ENCODE measurements around the gene SLAIN2. TPM values are rescaled to one million over a fixed set of nuclear protein-coding genes. Genes with fewer than 3 reads are reported as not detected.
A peak's percentile ranks its signal among the peaks of the same experiment; 100 is the strongest.
"Not testable (repeated sequence)": the region's sequence is repeated elsewhere in the genome, so short reads cannot be mapped to it uniquely, and the experiment has no call there.

SLAIN2 gene
- total RNA-seq, 1 donor from 2014 or later, result 90.5 TPM

DNA sequence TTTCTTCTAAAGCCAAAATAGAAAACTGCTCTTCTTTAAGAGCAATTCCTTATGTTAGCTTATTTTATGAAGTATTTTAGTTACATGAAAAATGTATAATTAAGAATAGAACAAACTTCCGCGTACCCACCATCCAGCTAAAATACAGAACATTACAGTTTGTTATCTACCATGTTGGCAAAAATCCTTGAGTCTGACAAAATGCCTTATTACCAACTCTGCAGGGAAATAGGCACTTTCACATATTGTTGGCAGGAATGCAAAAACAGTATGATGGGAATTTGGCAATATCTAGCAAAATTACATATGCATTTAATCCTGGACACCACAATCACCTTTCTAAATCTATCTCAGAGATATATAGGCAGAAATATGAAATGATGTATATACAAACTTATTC is 32.4 kb upstream of the SLAIN2 start:
- TF ChIP-seq CTCF (IDR thresholded peaks at IDR 0.05; ENCODE audit: insufficient read depth, low read depth, low read length), result no peak
- TF ChIP-seq EZH2 (IDR thresholded peaks at IDR 0.05; ENCODE audit: insufficient read depth, low read length), result no peak
- no peaks in the 10 kb centered on the region for H3K27me3 ChIP-seq (ENCODE audit: insufficient read depth, low read length)
- Mint-ChIP-seq H3K9me3 (ENCODE audit: unreplicated experiment) (no peaks in the 10 kb centered on the region), H3K27me3 (ENCODE audit: low read depth, unreplicated experiment) (no peaks in the 10 kb centered on the region), H3K4me3 (ENCODE audit: unreplicated experiment) (no peak overlapping the region), H3K36me3 (ENCODE audit: low read depth, unreplicated experiment) (no peaks in the 10 kb centered on the region), H3K4me1 (ENCODE audit: low read depth, unreplicated experiment) (no peaks in the 10 kb centered on the region), H3K27ac (ENCODE audit: unreplicated experiment) (no peak overlapping the region)
- no peaks in the 10 kb centered on the region for H3K4me1 ChIP-seq (ENCODE audit: insufficient read depth, low read length)
- no peaks in the 10 kb centered on the region for H4K20me1 ChIP-seq (ENCODE audit: insufficient read depth, low read length)
- no peaks in the 10 kb centered on the region for H3K9me3 ChIP-seq (ENCODE audit: insufficient read depth, low read depth, low read length)
- no peaks in the 10 kb centered on the region for H3K36me3 ChIP-seq (ENCODE audit: insufficient read depth, low read length)
- FAIRE-seq (no peak), DNase-seq (ENCODE audit: low read depth) (no peak)
- no peak overlapping the region for H3K4me2 ChIP-seq (ENCODE audit: low read length)
- H3K79me2 ChIP-seq (ENCODE audit: insufficient read depth, low read length), result no peaks in the 10 kb centered on the region
- no peak overlapping the region for H3K27ac ChIP-seq (ENCODE audit: low read depth, low read length)
- no peak overlapping the region for H3K9ac ChIP-seq (ENCODE audit: low read length)
- H2AFZ ChIP-seq (ENCODE audit: low read depth, low read length), result no peak overlapping the region
- H3K4me3 ChIP-seq (ENCODE audit: insufficient read depth, low read depth, low read length), result no peak overlapping the region

- Histone ChIP-seq H3K79me2 (ENCODE audit: insufficient read depth, low read length) (no peaks in the 10 kb centered on the region), H3K4me3 (ENCODE audit: insufficient read depth, low read depth, low read length) (no peak overlapping the region), H3K4me2 (ENCODE audit: low read length) (no peak overlapping the region), H3K4me1 (ENCODE audit: insufficient read depth, low read length) (no peaks in the 10 kb centered on the region), H3K27ac (ENCODE audit: low read depth, low read length) (no peak overlapping the region), H3K27me3 (ENCODE audit: insufficient read depth, low read length) (no peaks in the 10 kb centered on the region), H3K9me3 (ENCODE audit: insufficient read depth, low read depth, low read length) (no peaks in the 10 kb centered on the region), H3K9ac (ENCODE audit: low read length) (no peak overlapping the region), H2AFZ (ENCODE audit: low read depth, low read length) (no peak overlapping the region), H4K20me1 (ENCODE audit: insufficient read depth, low read length) (no peaks in the 10 kb centered on the region), H3K36me3 (ENCODE audit: insufficient read depth, low read length) (no peaks in the 10 kb centered on the region)
- Mint-ChIP-seq H3K36me3 (ENCODE audit: low read depth, unreplicated experiment) (no peaks in the 10 kb centered on the region), H3K27ac (ENCODE audit: unreplicated experiment) (peak overlapping the region; percentile 12), H3K4me3 (ENCODE audit: unreplicated experiment) (no peak overlapping the region), H3K27me3 (ENCODE audit: low read depth, unreplicated experiment) (no peaks in the 10 kb centered on the region), H3K9me3 (ENCODE audit: unreplicated experiment) (no peaks in the 10 kb centered on the region), H3K4me1 (ENCODE audit: low read depth, unreplicated experiment) (no peaks in the 10 kb centered on the region)
- DNase-seq (ENCODE audit: low read depth), result no peak
- peak; percentile 34 for FAIRE-seq
- TF ChIP-seq EZH2 (IDR thresholded peaks at IDR 0.05; ENCODE audit: insufficient read depth, low read length) (no peak), CTCF (IDR thresholded peaks at IDR 0.05; ENCODE audit: insufficient read depth, low read depth, low read length) (no peak)
Observed at GRCh38 chr4:48311896-48312295, 29.4 kb upstream of the SLAIN2 start.

- not testable (repeated sequence) for H3K27ac ChIP-seq (ENCODE audit: low read depth, low read length); H3K4me1 Mint-ChIP-seq (ENCODE audit: low read depth, unreplicated experiment); H2AFZ ChIP-seq (ENCODE audit: low read depth, low read length); H3K27me3 ChIP-seq (ENCODE audit: insufficient read depth, low read length); FAIRE-seq; H3K4me2 ChIP-seq (ENCODE audit: low read length); H3K9ac ChIP-seq (ENCODE audit: low read length); H3K4me3 ChIP-seq (ENCODE audit: insufficient read depth, low read depth, low read length); H3K9me3 ChIP-seq (ENCODE audit: insufficient read depth, low read depth, low read length); H3K79me2 ChIP-seq (ENCODE audit: insufficient read depth, low read length); DNase-seq (ENCODE audit: low read depth); H3K27me3 Mint-ChIP-seq (ENCODE audit: low read depth, unreplicated experiment); H3K4me1 ChIP-seq (ENCODE audit: insufficient read depth, low read length); H3K9me3 Mint-ChIP-seq (ENCODE audit: unreplicated experiment); H4K20me1 ChIP-seq (ENCODE audit: insufficient read depth, low read length); H3K27ac Mint-ChIP-seq (ENCODE audit: unreplicated experiment); H3K36me3 ChIP-seq (ENCODE audit: insufficient read depth, low read length); H3K36me3 Mint-ChIP-seq (ENCODE audit: low read depth, unreplicated experiment); H3K4me3 Mint-ChIP-seq (ENCODE audit: unreplicated experiment)
Observed at GRCh38 chr4:48314746-48315145, 26.6 kb upstream of the SLAIN2 start.
